ENCODE measurements around the gene ZBP1. TPM values are rescaled to one million over a fixed set of nuclear protein-coding genes. Genes with fewer than 3 reads are reported as not detected.

Gene ZBP1
- polyA plus RNA-seq, 5 donors, result 0.08 to 0.37 (median 0.13) TPM

GRCh38 chr20:57586370-57586793, 33.8 kb downstream of the ZBP1 start:
- DNase-seq, result no peak

DNA sequence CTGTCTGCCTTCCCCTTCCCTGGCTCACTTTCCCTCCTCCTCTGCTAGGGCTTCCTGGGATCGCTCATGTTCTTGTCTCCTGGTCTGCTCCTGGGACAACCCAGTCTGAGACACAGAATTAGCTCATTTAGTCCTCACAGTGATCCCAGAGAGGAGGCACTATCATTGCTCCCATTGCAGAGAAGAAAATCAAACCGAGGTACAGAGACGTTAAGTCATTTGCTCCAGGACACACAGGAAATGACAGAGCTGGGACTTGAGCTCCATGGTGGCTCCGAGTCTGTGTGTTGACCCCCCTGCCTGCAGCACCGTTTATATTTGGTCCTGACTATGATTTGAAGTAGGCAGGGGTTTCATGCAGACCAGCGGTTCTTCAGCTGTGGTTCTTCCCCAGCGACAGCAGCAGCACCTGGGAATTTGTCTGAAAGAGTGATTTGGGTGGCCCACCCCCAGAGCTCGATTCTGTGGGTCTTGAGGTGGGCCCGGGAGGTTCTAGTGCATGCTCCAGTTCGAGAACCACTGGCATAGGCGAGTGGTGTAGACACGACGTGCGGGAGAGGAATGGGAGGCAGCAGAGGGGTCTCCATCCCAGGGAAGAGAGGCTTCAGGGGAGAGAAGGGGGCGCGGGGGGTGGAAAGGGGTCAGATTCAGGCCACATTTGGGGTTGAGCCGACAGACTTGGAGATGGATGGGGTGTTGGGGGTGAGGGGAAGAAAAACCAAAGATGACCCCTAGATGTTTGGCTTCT, 34.6 kb downstream of the ZBP1 start:
- DNase-seq, result no peak

DNA sequence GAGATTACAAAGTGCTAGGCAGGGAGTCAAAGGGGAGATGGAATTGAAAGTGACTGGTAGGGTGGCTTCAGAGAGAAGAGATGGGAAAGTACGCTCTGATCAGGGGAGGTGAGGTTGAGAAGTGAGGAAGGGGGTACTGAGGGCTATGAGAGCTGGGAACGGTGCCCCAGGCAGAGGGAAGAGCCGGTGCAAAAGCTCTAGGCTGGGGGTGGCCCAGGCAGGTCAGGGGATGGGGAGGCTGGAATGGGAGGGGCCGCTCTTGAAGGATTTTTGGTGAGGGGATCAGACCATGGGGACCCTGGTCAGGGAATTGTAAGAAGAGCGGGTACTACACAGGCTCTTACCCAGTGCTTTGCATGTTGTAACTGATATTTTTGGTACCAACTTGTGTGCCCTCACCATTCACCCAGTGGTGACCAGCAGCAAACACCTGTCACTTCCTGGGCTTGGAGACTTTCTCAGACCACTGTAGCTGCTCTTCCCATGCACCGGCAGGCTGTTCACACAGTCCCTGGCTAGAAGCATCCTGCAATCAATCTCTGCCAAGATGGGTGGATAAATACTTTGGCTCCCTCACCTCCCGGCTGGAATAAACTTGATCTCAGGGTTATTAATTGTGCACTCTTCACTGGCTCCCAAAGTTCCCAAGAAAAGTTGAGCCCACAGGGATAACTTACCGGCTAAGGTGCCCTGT, 35.3 kb downstream of the ZBP1 start:
- no peak for DNase-seq

DNA sequence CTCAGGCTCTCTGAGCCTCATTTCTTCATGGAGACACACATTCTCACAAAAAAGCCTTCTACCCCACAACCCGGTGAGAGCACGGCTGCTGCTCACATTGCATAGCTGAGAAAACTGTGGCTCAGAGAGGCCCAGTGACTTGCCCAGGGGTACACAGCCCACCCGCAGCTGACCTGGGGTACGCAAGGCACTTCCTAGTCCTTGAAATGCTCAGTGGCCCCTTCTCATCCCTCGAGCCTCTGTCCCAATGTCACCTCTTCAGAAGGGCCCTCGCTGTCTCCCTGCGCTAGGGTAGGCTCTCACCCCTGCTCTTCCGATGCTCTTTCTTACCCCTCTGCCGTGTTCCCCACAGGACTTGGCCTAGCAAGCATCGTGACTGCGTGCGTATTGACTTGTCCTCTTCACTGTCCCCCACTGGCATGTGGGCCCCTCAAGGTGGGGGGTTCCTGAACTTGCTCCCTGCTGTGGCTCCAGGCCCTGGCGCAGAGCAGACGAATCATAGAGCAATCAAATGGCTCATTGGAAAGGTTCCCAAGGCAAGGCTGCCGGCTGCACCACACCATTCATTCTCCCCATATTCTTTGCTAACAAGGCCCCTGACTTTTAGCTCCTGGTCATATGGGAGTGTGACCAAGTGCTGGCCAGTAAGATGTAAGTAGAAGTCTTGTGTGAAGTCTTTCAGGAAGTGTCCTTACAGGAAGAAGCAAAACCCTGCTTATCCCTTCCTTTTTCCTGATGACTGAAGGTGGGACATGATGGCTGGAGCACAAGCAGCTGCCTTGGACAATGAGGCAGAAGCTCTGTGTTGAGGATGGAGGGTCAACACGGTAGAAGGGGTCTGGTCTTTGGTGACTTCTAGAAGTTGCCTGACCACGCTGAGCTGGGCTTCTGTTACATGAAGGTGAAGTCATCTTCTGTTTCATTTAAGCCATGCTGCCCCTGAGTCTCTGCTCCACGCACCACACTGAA, 36.7 kb downstream of the ZBP1 start:
- DNase-seq, result no peak

DNA sequence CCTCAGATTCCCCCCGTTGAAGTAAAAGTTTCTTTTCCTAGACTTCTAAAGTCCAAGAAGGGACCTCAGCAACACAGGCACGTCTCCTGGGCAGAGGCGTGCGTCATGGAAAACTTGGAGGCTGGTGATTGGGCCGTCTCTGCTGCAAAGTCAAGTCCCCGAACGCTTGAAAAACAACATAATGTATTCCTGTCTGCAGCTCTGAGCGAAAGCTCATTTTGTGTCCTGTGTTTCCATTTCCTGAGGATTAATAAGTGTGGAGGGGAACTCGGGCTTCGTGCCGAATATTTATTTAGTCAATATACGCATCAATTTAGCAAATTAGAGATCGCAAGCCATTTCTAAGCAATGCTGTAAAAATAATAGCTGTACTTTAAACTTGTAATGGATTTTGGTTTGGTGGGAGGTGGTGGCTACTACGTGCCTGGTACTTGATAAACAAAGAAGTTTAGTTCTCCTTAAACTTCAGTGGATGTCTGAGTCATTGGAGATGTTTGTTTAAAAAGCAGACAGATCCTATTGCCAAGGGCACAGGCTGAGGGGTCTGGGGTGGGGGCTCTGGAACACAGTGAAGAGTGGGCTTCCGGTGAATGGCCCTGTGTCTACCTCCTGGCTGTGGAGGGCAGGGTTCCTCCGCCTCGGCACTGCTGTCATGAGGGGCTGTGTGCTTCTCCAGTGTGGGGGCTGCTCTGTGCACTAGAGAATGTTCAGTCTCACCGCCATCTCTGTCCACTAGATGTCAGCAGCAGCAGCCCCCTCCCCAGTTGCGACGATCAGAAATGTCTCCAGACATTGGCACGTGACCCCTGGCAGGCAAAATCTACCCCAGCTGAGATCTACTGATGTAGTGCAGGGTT, 37.6 kb downstream of the ZBP1 start:
- peak; percentile 51 to 67 for DNase-seq

GRCh38 chr20:57582029-57582378, 38.2 kb downstream of the ZBP1 start:
- no peak for DNase-seq

DNA sequence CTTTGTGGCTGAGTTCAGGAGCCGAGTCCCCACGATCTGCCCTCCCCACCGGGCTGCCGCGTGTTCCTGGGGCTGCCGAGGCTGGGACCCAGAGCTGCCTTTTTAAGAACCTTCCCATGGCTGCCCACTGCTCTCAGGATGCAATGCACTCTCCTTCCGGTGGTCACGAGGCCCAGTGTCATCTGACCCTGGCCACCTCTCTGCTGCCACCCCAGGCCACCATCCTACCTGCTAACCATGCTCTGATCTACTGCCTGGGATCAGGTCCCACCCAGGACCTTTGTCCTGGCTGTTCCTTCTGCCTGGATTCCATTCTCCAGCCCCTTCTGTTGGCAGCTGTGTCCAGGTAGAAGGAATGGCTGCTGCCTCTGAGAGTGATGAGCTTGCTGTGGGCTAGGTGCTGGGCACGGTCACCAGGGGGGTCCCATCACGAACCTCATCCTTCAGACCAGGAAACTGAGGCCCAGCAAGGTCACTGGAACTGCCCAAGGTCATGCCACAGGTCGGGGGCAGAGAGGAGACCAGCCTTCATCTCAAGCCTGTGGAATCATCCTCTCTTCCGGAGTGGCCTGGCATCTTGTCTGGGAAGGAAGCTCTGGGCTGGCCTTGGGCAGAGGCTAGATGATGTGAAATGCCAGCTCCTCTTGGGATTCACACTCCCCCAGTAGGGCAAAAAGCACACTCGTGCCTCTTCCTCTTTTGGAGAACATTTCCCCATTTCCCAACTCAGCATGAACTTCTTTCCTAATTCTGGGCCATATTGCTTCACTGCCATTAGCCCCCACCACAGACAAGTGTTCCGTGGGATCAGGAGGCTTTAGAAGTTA, 38.8 kb downstream of the ZBP1 start:
- DNase-seq, result no peak

DNA sequence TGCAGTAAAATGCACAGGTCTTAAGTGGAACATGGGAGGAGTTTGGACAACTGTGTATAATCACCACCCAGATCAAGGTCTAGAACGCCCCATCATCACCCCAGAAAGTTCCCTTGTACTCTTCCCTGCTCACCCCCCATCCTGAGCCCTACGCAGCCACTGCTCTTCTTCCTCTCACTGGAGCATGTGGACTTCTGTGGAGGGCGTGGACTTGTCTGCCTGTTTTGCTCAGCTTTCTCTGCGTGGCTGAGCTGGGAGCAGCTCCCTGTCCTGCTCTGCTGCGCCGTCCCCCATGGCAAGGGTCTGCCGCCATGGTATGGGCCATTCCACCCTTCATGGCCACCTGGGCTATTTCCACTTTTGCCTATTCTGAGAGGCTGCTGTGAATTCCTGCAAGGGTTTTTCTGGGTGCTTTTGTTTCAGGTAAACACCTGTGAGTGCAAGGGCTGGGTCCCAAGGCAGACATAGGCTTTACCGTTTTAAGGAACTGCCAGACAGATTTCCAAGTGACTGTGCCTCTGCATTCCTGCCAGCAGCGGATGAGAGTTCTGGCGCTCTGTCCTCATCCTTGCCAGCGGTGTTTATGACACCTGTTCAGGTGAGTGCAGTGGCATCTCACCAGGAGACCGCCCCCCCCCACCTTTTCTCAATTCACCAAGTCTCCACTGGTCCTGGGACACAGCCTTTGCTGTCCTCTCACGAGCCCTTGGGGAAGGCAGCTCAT, 39.6 kb downstream of the ZBP1 start:
- no peak for DNase-seq

DNA sequence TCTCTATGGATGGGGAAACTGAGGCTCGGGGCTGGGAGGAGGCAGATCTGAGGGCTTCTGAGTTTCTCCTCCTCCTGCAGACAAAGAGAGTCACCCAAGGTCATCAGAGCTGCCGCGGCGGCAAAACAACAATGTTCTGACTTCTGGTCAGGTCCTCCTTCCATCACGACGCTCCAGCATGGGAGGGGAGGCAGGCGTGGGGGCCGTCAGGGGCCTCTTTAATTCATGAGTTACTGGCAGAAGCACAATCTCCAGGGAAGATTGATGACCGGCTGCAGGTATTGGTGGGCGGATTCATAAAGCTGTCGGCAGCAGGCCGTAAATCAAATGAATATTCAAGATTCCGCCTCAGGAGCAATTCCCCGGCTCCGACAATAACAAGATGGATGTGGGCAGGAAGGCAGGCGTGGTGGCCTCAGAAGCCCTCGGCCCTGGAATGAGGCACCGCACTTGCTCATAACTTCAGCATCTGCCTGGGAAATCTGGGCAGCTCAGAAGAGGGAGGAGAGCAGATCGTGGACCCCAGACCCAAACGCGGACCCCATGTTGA, 40.3 kb downstream of the ZBP1 start:
- no peak for DNase-seq

GRCh38 chr20:57579331-57579897, 40.8 kb downstream of the ZBP1 start:
- no peak for DNase-seq

- DNase-seq, result no peak
These were observed 41.6 kb downstream of the ZBP1 start for GRCh38 chr20:57578476-57579165.

DNA sequence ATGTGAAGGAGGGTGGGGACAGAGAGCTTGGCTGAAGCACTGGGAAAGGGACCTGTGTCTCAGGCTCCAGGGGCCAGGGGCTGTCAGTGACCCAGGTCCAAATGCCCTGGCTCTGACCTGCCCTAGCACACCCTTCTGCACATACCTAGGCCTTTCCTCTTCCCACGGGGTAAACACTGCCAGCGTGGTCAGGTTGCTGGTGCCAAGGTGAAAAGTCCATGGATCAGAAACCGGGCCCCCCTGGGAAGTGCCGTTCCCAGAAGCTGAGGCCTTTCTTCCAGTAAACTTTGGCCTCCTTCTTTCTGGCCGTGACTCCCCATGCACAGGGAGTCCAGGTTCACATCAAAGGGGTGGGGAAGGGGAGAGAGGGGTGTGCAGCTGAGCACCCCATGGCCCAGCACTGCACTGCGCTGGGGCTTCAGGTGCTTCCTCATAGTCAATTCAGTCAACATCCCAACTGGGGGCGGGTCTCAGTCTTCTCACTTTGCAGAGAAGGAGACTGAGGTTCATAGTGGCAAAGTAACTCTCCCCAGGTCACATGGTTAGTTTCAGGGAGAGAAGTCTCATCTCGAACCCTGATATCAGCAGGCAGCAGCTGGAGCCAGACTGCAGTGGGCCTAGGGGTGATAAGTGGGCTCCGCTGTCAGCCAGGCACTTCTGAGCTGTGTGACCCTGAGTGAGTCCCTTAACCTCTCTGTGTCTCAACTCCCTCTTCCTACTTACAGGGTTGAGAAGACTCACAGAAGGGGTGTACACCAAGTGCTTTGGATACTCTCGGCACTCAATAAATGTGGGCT, 42.3 kb downstream of the ZBP1 start:
- no peak for DNase-seq

DNA sequence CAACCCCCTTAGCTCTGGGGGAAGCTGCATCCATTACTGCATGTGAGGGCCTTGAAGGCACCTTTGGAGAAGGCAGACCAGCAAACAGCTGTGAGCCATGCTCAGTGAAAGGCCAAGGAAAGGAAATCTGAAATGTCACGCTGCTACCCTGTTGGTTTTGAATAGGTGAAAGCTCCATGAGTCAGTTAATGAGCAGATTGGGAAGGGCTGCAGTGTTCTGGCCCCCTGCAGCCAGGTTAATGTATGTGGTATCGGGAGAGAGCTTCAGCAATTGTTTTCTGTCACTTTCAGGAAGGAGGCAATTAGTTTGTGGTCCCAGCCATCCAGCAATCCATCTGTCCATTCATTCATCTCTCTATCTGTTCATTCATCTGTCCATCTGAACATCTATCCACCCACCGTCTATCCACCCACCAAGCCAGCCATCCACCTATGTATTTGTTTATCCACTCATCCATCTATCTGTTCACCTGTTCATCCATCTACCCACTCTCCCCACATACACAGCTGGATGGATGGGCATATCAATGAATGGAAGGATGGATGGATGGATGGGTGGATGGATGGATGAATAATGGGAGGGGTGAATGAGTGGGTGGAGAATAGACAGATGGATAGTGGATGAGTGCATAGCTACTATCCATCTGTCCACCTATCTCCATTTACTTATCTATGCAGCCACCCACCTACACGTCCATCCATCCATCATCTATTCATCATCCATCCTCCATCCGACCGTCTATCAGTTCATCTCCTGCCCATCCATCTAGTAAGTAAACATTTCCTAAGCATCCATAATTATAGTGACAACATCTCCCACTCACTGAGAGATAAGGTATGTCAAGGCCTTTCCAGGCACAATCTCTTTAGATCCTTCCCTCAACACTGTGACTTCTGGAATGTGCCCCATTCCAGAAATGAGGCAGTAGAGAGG, 43.3 kb downstream of the ZBP1 start:
- no peak for DNase-seq

GRCh38 chr20:57576002-57576401, 44.2 kb downstream of the ZBP1 start:
- no peak for DNase-seq

DNA sequence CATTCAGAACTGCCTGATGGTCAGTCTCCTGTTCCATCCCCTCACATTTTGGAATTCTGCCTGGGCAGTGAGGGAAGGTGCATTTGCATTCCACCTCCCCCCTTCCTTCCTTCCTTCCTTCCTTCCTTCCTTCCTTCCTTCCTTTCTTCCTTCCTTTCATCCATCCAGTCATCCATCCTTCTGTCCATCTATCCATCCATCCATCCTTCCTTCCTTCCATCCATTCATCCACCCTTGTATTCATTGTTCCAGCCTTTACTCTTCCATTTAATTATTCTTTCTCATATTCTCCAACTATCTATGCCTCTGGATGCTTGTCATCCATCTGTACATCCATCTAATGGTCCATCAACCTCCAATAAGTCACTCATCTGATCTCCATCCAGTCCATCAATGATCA, 45.3 kb downstream of the ZBP1 start:
- no peak for DNase-seq

DNA sequence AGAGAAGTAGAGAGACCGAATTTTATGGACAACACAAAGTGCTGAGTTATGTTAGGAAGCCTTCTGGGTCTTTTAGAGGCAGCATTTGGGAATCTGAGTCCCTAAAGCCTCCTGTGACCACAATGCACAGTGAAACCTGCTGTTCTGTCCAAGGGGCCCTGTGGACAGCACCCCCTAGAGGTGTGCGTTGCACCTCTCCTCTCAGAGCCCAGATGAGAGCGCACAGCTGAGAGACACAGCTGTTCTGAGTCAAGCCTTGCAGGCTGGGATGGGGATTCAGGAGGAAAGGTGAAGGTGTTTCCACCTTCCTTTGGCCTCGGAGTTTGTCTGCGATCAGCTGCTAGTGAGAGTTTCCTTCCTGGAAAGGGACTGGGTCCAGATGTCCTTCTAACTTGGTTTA, 46.3 kb downstream of the ZBP1 start:
- DNase-seq, result no peak

Data from right lung (tissue), 5 donors.